GM19467 (cell line): ENCODE results near the gene BRI3BP.
A peak's percentile ranks its signal among the peaks of the same experiment; 100 is the strongest.

Source experiments
- ATAC-seq: cut with Tn5 transposase; IDR thresholded peaks from one replicate; pipeline ENCODE4 v1.9.1; 2021; ENCODE audit warnings: mild to moderate bottlenecking, moderate library complexity; ENCODE audit not compliant: unreplicated experiment

Gene BRI3BP

GRCh38 chr12:124993626-124994436, at the start of gene BRI3BP:
BRI3BP (plus strand) TSS chr12:124993645; CDS start chr12:124993791, 146 bp downstream.
- peak; percentile 56 for ATAC-seq

DNA sequence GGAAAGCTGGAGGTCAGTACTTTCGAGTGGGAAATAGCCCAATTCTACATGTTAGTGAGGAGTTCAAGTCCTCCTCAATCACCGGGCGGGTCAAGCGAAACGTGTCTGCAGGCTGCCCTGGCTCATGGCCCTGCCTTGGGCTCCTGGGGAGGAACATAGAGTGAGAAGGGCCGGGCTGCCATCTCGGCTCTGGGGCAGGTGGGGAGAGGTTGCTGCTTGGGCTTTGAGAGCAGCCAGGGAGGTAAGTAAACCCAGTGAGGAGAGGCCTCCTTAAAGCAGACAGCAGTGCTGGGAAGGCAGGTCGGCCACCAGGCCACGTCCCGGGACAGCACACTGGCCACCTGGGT, 47.0 kb upstream of the BRI3BP start:
- ATAC-seq = no peak

DNA sequence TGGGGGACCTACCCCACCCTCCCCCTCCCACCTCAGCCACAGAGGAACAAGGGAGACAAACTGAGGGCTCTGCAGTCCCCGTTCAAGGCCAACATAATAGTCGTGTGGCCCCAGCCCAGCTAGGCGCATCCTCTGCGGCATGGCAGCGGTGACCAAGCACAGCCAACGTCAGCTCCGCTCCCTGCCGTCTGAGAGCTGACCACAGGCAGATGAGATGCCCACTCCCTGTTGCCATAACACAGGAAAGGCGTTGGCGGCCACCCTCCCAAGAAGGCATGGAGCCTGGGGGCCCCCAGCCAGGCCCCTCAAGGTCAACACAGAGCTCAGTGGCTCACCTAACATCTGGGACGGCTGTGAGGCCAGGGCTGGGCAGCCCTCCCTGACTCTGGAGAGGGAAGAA, 46.4 kb upstream of the BRI3BP start:
- no peak for ATAC-seq

DNA sequence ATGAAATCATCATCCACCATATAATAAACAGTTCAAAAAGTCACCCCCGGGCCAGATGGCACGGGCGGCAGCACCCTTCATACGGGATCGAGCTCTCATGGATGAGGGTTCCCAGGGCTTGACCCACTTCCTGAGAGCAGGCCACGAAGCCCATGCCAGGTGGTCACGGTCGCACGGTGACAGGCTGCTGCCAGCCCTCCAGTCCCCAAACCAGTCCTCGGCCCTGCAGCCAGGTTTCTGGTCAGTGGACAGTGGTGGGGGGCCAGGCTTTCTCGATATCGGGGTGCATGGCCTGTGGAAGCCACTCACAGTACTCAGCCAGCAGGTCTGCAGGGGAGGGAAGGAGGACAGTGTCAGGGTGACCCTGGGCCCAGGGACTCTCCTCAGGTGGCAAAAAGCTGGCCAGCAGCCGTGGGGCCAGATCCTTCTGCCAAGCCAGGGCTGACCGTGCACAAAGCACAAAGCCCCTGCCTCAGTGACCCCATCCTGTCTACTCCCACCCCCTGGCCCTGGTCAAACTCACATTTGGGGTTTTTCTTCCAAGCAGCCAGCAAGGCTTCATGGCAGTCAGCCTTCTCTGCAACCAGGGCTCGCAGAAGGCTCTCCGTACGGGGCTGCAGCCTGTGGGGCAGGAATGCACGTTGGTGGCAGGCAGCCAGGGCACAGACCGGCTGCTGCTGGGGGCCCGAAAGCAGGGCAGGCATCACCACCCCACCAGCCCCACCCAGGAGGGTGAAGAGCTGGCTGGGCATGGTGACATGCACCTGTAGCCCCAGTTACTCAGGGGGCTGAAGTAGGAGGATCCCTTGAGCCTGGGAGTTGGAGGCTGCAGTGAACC, 45.7 kb upstream of the BRI3BP start:
- no peak for ATAC-seq

- ATAC-seq = no peak
These were observed 44.4 kb upstream of the BRI3BP start for GRCh38 chr12:124949066-124949465.

- no peak for ATAC-seq
These were observed 43.4 kb upstream of the BRI3BP start for GRCh38 chr12:124949779-124950728.

DNA sequence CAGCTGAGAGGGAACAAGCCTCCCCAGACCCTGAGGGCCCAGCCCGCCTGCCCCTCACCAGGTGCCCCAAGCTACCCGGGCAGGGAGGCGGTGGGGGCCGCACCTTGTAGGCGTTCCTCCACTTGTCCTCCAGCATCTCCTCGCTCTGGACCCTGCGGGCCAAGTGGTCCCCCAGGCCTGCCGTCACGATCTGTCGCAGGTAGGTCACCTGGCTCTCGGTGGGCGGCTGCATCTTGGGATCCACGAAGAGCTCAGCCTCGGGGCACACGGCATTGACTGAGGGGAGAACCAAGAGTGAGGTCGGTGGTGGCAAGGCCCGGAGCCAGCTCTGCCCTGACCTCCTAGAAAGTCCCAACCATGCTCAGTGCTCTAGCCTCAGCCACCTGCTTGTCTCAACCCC, 41.1 kb upstream of the BRI3BP start:
- no peak for ATAC-seq

GRCh38 chr12:124952801-124953200, 40.6 kb upstream of the BRI3BP start:
- ATAC-seq = no peak

DNA sequence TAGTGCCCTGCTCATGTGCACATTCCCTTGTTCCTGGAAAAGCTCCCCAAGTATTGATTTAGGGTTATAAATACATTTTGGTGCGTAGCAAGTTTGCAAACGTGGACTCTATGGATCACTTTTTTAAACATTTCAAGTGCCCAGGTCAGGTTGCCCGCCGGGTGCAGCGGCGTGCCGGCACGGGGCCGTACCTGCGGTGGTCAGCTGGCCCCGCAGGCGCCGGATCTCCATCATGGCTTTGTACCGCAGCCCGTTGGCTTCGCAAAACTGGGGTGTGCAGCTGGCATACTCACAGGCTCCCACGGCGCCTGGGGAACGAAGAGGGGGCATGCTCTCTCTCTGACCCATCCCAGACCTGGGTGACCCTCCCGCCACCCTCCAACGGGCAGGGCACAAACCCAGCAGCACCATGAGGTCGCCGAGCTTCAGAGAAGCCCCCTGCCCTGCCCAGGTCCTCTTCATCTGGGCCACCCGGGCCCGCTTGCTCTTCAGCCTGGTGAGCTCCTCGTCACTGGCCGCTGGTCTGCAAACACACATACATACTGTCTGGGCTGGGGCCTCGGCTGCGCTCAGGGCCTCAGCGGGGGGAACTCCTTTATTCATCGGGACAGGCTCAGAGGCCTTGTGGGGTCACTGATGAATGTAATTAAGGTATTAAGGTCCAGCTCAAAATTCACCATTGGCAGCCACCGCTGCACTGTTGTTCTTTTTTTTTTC, 39.6 kb upstream of the BRI3BP start:
- no peak for ATAC-seq

- ATAC-seq = no peak
These were observed 38.7 kb upstream of the BRI3BP start for GRCh38 chr12:124954771-124955170.

- ATAC-seq = no peak
These were observed 36.9 kb upstream of the BRI3BP start for GRCh38 chr12:124956571-124956970.

DNA sequence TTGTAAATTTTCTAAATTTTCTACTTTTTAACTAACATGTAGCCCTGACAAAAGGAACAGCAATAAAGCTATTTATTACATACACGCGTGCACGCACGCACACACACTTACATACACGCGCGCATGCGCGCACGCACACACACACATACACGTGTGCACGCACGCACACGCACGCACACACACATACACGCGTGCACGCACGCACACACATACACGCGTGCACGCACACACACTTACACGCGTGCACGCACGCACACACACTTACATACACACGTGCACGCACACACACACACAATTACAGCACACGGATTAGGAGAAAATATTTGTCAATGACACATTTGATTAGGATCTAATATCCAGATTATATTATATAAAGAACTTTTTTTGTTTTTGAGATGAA, 32.4 kb upstream of the BRI3BP start:
- ATAC-seq = no peak

- no peak for ATAC-seq
These were observed 30.2 kb upstream of the BRI3BP start for GRCh38 chr12:124963211-124963610.

- ATAC-seq = no peak
These were observed 29.2 kb upstream of the BRI3BP start for GRCh38 chr12:124964251-124964650.

- no peak for ATAC-seq
These were observed 28.5 kb upstream of the BRI3BP start for GRCh38 chr12:124964836-124965462.

DNA sequence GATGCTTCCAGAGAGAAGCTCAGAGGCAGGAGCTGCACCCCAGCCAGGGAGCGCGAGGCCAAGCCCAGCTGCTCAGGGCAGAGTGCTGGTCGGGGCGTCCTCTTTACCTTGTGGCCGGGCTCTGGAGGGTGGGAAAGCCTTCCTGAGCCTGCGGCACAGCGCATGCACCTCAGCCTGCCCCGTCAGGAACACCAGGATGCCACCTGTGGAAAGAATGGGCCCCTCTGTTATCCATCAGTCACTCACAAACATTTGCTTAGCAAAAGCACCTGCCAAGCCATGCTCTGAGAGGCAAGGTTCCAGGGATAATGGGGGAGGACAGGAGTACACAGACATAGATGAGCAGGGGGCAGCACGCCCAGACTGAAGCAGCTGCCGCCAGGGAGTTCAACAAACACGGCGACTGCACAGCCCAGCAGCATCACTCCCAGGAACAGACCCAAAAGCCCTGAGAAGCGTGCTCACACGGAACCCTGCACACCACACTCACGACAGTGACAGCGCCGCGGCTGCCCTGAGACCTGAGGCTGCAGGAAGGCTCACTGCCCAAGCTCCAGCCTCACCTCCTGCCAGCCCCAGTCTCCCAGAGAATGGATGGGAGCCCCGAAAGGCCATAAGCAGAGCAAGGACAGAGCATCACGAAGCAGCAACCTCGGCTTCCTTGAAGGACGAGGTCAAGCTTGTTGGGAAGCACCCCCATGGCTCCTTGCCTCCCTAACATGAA, 26.3 kb upstream of the BRI3BP start:
- ATAC-seq = no peak

- no peak for ATAC-seq
These were observed 24.8 kb upstream of the BRI3BP start for GRCh38 chr12:124968656-124969055.

DNA sequence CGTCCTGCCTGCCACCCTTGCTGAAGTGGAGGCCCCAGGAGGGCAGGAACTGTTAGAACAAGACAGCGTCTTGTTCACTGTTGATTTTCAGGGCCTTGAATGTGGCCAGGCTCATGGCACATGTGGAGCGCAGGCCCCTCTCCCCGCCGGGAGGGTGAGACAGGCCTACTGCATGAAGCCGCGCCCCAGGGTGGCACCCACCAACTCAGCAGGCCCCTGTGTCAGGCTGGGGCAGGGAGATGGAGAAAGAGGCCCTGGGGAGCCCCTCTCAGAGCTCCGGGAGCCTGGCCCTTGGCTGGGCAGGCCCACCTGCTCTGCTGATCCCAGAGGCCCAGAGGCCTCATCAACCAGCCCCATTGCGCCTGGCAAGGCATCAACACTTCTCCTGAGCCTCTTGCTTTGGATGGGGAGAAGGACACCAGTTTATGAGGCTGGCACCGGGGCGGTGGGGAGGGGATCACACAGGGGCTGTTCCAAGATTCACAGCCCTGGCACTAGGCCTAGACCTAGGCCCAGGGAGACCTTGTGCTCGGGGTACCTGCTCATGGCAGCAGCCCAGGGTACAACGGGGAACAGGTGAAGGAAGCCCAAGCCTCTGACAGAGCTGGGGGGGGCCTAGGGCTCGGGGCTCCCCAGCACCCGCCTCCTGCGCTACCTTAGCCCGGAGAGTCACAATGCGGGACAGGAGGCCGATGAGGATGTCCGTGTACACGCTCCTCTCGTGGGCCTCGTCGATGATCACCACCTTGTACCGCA, 22.6 kb upstream of the BRI3BP start:
- ATAC-seq = no peak

DNA sequence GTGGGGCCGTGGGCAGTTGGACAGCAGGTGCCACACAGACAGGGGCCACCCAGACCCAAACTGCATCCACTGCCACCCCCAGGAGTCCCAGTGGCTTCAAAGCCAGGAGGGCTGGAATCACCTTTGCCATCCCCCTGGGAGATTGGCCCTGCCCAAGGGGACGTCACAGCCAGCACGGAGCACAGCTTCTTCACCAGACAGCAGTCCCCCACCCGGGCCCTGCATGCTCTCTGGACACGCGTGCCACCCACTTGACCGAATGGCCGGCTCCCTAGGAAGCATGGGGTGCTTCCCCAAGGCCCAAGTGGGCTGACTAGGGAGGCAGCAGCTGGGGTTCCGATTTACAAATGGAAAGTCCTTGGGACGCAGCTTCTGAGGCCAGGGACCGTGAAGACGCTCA, 21.8 kb upstream of the BRI3BP start:
- ATAC-seq = no peak
